Stimulated activated naive CD4-positive, alpha-beta T cell treated with Interleukin-2 at 50 U/mL for 16 hours (primary cell): ENCODE data around the gene OTUD3.
A peak's percentile ranks its signal among the peaks of the same experiment; 100 is the strongest.
"Not testable (repeated sequence)": the region's sequence is repeated elsewhere in the genome, so short reads cannot be mapped to it uniquely, and the experiment has no call there.

ENCODE experiments used
- DNase-seq: peaks from one replicate; lab custom pipeline; 2025; lab: John Stamatoyannopoulos, UW

OTUD3 gene

GRCh38 chr1:19882111-19883071, at the start of gene OTUD3:
Gene OTUD3, plus strand, starts transcription at chr1:19882395. Its CDS starts 119 bp downstream, at chr1:19882514.
- peak; percentile 94 for DNase-seq

- DNase-seq = no peak
Measured at GRCh38 chr1:19835578-19835977, 46.6 kb upstream of the OTUD3 start.

GRCh38 chr1:19837866-19838265, 44.3 kb upstream of the OTUD3 start:
- no peak for DNase-seq

GRCh38 chr1:19840228-19840627, 42.0 kb upstream of the OTUD3 start:
- DNase-seq = no peak

GRCh38 chr1:19844731-19845495, 37.3 kb upstream of the OTUD3 start:
- DNase-seq = no peak

GRCh38 chr1:19845555-19845954, 36.6 kb upstream of the OTUD3 start:
- DNase-seq = no peak

- no peak for DNase-seq
Measured at GRCh38 chr1:19846338-19846737, 35.9 kb upstream of the OTUD3 start.

DNA sequence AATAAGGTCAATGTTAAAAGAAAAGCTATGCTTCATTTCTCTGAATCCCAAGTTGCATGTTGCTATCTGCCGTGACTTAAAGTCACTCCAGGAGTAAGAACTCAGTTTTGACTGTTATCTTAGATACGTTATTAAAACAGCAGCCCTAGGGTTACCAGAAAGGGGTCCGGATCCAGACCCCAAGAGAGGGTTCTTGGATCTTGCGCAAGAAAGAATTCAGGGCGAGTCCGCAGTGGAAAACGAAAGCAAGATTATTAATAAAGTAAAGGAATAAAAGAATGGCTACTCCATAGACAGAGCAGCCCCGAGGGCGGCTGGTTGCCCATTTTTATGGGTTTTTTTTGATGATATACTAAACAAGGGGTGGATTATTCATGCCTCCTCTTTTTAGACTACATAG, 34.9 kb upstream of the OTUD3 start:
- DNase-seq = not testable (repeated sequence)

DNA sequence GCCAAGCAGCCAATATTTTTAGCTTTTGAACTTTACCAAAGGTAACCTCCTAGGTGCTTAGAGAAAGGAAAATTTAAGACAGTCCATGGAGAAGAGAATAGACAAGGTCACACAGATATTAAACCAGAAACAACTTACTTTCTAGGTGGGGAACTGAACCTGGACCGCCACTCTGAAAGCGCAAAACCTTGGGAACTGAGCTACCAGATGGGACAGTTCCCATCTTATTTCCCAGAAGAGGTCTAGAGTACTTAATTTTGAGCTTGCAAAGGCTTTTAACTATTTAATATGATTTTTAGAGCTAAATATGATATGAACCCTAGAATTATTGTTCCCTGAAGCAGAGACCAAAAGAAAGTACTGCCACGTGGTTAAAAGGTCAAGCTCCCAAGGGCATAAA, 32.9 kb upstream of the OTUD3 start:
- DNase-seq = not testable (repeated sequence)

GRCh38 chr1:19850214-19850613, 32.0 kb upstream of the OTUD3 start:
- no peak for DNase-seq

DNA sequence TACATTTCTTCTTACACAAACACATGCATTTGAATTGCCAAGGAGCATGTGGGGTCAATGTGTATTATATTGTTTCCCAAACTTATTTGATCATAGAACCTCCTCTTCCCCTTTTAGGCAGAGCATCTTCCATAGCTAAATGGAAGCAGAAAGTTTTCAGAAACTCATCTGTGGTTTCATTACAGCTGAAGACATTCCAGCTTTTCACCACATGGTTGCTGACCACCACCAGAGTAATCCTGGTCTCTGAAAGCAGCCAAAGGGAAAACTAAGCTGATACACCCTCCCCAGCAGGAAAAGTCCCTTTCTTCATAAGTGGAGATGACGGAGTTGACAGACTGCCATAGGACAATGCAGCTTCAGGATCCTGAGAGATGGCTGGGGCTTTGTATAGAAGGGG, 30.2 kb upstream of the OTUD3 start:
- DNase-seq = no peak

- DNase-seq = no peak
Measured at GRCh38 chr1:19854866-19855265, 27.3 kb upstream of the OTUD3 start.

DNA sequence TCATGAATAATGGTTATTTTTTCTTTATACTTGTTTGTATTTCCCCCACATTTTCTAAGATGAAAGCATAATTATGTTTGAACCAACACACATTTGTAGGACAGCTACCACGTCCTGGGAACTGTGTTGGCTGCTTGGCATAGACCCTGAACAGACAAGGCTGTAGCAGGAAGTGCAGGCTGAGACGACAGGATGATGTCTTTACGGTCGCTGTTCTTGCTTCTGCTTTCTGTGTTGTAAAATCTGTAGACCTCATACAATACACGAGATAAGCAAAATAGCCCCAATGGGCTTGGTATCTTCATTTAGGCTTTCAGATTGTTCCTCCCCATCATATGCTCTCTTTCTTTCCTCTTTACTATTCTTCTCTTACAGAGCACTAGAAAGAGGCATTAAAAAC, 23.3 kb upstream of the OTUD3 start:
- no peak for DNase-seq

DNA sequence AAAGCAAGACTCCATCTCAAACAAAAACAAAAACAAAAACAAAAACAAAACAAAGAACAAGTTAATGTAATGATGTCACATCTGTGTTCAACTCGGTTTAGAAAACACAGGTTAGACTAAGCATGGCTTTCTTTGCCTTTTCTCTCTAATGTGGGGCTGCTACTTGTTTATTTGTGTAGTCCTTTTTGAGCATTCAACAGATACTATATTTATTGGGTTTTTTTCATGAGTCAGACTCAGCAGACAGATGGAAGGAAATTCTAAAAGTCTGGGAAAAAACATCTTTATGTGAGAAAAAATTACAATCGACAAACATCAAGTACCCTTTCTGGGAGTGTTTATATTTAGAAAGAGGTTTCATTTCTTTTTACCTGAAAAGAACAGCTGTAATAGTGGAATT, 22.3 kb upstream of the OTUD3 start:
- no peak for DNase-seq

DNA sequence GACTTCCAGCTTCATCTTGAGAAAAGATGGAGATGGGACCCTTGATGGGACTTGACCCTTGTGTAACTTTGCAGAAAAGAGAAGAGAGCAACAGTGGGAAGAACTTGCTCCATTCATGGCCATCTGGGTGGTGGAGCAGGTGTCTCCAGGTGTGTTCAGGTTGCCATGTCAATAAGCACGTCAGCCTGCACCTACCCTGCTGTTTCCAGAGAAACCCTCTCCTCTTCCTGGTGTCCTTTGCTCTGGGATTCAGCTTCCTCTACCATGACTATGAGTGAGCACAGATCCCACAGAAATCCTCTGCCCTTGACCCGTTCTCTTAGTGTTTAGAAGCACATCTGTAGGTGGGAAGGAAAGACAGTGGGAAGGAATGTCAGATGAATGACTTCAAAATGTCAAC, 21.8 kb upstream of the OTUD3 start:
- DNase-seq = no peak

- no peak for DNase-seq
Measured at GRCh38 chr1:19861034-19861433, 21.2 kb upstream of the OTUD3 start.

DNA sequence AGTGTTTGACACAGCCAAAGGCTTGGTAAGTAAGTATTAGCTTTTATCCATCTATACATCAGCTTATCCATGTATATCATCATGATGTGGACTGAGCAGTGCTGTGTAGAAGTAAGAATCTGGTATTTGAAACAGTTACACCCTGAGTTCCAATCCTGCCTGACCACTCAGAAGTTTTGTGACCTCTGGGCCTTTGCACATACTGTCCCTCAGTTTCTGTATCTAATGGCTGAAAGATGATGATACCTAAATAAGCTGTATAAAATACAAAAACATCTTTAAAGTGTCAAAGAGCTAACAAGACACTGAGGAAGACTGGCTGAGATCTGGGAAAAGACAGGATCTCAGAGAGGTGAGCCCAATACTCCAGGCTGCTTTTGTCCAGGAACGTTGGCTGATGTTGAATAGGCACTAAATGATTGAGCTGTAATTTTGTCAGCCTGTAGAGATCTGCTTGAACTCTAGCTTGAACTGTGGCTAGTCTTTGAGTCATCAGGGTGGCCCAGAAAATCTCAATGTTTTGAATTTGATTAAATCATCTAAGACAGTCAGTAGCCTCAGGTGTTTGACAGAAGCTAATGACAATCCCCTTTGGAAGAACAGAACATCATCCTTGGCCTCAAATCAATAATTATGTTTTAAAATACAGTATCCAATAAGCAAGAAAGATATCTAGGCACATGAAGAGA, 20.2 kb upstream of the OTUD3 start:
- DNase-seq = no peak

- no peak for DNase-seq
Measured at GRCh38 chr1:19862944-19863343, 19.3 kb upstream of the OTUD3 start.

GRCh38 chr1:19864570-19865160, 17.5 kb upstream of the OTUD3 start:
- DNase-seq = no peak

GRCh38 chr1:19866029-19866428, 16.2 kb upstream of the OTUD3 start:
- DNase-seq = no peak

- no peak for DNase-seq
Measured at GRCh38 chr1:19866758-19867157, 15.4 kb upstream of the OTUD3 start.

DNA sequence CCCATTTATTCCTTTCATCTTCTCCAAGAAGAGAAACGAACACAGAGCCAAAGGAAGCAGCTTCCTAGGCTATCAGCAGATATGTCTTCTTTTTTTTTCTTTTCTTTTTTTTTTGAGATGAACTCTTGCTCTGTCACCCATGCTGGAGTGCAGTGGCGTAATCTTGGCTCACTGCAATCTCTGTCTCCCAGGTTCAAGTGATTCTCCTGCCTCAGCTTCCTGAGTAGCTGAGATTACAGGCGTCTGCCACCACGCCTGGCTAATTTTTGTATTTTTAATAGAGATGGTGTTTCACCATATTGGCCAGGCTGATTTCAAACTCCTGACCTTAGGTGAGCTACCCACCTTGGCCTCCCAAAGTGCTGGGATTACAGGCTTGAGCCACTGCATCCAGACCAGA, 13.6 kb upstream of the OTUD3 start:
- DNase-seq = not testable (repeated sequence)
